Mesendoderm (in vitro differentiated cells): Measurements from ENCODE around the gene C12orf57.

Experiments used
- DNase-seq: peaks from one replicate; pipeline ENCODE4 v3.0.0; 2013
- H2AK5ac ChIP-seq: 2 replicates; pipeline ENCODE4 v1.6.1; 2013; ENCODE audit warnings: low read length, inconsistent platforms
- H2BK120ac ChIP-seq: 2 replicates; pipeline ENCODE4 v1.6.1; 2013; ENCODE audit warnings: low read depth, mild to moderate bottlenecking, low read length, moderate library complexity, mixed read lengths
- H2BK15ac ChIP-seq: replicated peaks from 2 replicates; pipeline ENCODE4 v1.6.1; 2013; ENCODE audit warnings: low read depth, mild to moderate bottlenecking, moderate library complexity
- H2BK5ac ChIP-seq: 2 replicates; pipeline ENCODE4 v1.6.1; 2013; ENCODE audit warnings: low read length, inconsistent platforms
- H3K18ac ChIP-seq: 2 replicates; pipeline ENCODE4 v1.6.1; 2013; ENCODE audit warnings: mild to moderate bottlenecking, low read length, mixed read lengths
- H3K23ac ChIP-seq: one replicate; pipeline ENCODE4 v1.6.1; 2013; ENCODE audit warnings: low read length
- H3K27ac ChIP-seq: 2 replicates; pipeline ENCODE4 v1.5.1; 2013; ENCODE audit warnings: low read depth, mild to moderate bottlenecking, inconsistent platforms, low read length, moderate library complexity
- H3K27me3 ChIP-seq: 2 replicates; pipeline ENCODE4 v1.6.1; 2013; ENCODE audit warnings: low read length, control low read depth, mild to moderate bottlenecking, inconsistent platforms; ENCODE audit not compliant: insufficient read depth, poor library complexity
- H3K36me3 ChIP-seq: 2 replicates; pipeline ENCODE4 v1.6.1; 2013; ENCODE audit warnings: low read length, inconsistent platforms; ENCODE audit not compliant: control insufficient read depth, insufficient read depth
- H3K4ac ChIP-seq: one replicate; pipeline ENCODE4 v1.6.1; 2013; ENCODE audit warnings: low read depth, mild to moderate bottlenecking, low read length, moderate library complexity
- H3K4me1 ChIP-seq: 2 replicates; pipeline ENCODE4 v1.6.1; 2013; ENCODE audit warnings: low read depth, low read length, inconsistent platforms; ENCODE audit not compliant: control insufficient read depth
- H3K4me2 ChIP-seq: 2 replicates; pipeline ENCODE4 v1.6.1; 2013; ENCODE audit warnings: low read length
- H3K4me3 ChIP-seq: 2 replicates; pipeline ENCODE4 v1.5.1; 2013; ENCODE audit warnings: mild to moderate bottlenecking, low read length
- H3K56ac ChIP-seq: one replicate; pipeline ENCODE4 v1.6.1; 2013; ENCODE audit warnings: low read length
- H3K79me1 ChIP-seq: 2 replicates; pipeline ENCODE4 v1.6.1; 2013; ENCODE audit warnings: low read length, inconsistent platforms
- H3K79me2 ChIP-seq: 2 replicates; pipeline ENCODE4 v1.6.1; 2013; ENCODE audit warnings: mild to moderate bottlenecking, low read length; ENCODE audit not compliant: control insufficient read depth, insufficient read depth
- H3K9ac ChIP-seq: 2 replicates; pipeline ENCODE4 v1.6.1; 2013; ENCODE audit warnings: low read length, inconsistent platforms
- H4K5ac ChIP-seq: one replicate; pipeline ENCODE4 v1.6.1; 2013; ENCODE audit warnings: low read length
- H4K8ac ChIP-seq: one replicate; pipeline ENCODE4 v1.6.1; 2013; ENCODE audit warnings: low read depth, mild to moderate bottlenecking, control low read depth, low read length, moderate library complexity
- WGBS: extraction: QIAGEN DNeasy Blood & Tissue Kit; methylation state at CpG from one replicate; pipeline ENCODE4 v1.1.7; 2013; ENCODE audit warnings: low lambda C conversion rate, missing lambda C conversion rate; ENCODE audit not compliant: insufficient coverage; ENCODE audit errors: extremely low coverage; 5-methylcytosine and 5-hydroxymethylcytosine counted together

C12orf57 gene

DNA sequence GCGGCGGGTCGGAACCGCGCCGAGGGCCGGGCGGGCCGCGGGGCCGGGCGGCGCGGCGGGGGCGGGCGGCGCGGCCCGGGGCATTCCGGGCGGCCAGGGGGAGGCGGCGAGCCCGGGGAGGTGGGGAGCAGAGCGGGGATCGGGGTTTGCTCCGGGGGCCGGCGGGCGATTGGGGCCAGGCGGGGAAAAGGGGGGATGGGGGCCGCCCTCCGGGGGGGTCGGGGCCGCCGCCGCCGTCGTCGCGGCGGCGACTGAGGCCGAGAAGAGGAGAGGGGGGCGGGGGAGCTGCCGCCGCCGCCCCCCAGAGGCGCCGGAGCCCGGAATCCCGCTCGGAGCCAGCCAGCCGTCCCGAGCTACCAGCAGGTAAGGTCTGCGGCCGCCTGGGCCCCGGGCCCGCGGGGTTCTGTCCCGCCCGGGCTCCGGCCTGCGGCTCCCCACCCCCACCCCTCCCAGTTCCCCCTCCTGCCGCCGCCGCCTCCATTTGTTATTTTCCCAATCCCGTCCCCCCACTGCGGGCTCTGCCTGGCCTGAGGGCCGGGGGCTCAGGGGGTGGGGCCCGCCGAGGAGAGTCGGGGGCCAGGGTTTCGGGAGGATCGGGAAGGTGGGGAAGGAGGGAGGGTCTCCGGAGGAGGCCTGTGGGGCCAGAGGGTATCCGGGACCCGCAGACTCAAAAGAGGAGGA, 15.7 kb upstream of the C12orf57 start:
- H3K79me1 ChIP-seq = peaks cover 12% of the 10 kb centered on the region
- peaks cover 3% of the 10 kb centered on the region for H3K36me3 ChIP-seq
- peak overlapping the region; percentile 100 for H3K4ac ChIP-seq
- no peak overlapping the region for H4K5ac ChIP-seq
- peak overlapping the region; percentile 22 for H2AK5ac ChIP-seq
- WGBS = no CpG with 5 or more reads among the region's 79 CpGs
- H3K27ac ChIP-seq = peak overlapping the region; percentile 57
- H3K9ac ChIP-seq = peak overlapping the region; percentile 96
- H3K79me2 ChIP-seq = peaks cover 38% of the 10 kb centered on the region
- peaks cover 19% of the 10 kb centered on the region for H3K4me1 ChIP-seq
- no peak overlapping the region for H2BK15ac ChIP-seq
- H3K27me3 ChIP-seq = no peaks in the 10 kb centered on the region
- H4K8ac ChIP-seq = peak overlapping the region; percentile 90
- DNase-seq = no peak
- H3K4me2 ChIP-seq = peak overlapping the region; percentile 98
- H3K4me3 ChIP-seq = peak overlapping the region; percentile 95
- peak overlapping the region; percentile 98 for H3K56ac ChIP-seq
- H2BK5ac ChIP-seq = peak overlapping the region; percentile 54
- H3K18ac ChIP-seq = peak overlapping the region; percentile 99
- no peak overlapping the region for H3K23ac ChIP-seq
- H2BK120ac ChIP-seq = peak overlapping the region; percentile 99

- H3K79me2 ChIP-seq = peaks cover 41% of the 10 kb centered on the region
- peak overlapping the region; percentile 61 for H2AK5ac ChIP-seq
- H2BK5ac ChIP-seq = peak overlapping the region; percentile 54
- H3K18ac ChIP-seq = peak overlapping the region; percentile 99
- no CpG with 5 or more reads among the region's 19 CpGs for WGBS
- H2BK15ac ChIP-seq = no peak overlapping the region
- H3K4me3 ChIP-seq = peak overlapping the region; percentile 95
- H3K4me1 ChIP-seq = peaks cover 19% of the 10 kb centered on the region
- H3K23ac ChIP-seq = peak overlapping the region; percentile 68
- peak overlapping the region; percentile 53 for H3K27ac ChIP-seq
- peak overlapping the region; percentile 100 for H3K4ac ChIP-seq
- H3K27me3 ChIP-seq = no peaks in the 10 kb centered on the region
- H3K36me3 ChIP-seq = peaks cover 3% of the 10 kb centered on the region
- no peak overlapping the region for H4K8ac ChIP-seq
- H3K9ac ChIP-seq = peak overlapping the region; percentile 96
- peak overlapping the region; percentile 98 for H3K56ac ChIP-seq
- H4K5ac ChIP-seq = no peak overlapping the region
- peak overlapping the region; percentile 99 for H2BK120ac ChIP-seq
- H3K79me1 ChIP-seq = peaks cover 15% of the 10 kb centered on the region
- H3K4me2 ChIP-seq = peak overlapping the region; percentile 98
- DNase-seq = peak; percentile 23
These were observed 15.0 kb upstream of the C12orf57 start for GRCh38 chr12:6928703-6929407.

GRCh38 chr12:6929466-6930452, 14.1 kb upstream of the C12orf57 start:
- H3K79me2 ChIP-seq = peaks cover 42% of the 10 kb centered on the region
- H3K4me1 ChIP-seq = peaks cover 15% of the 10 kb centered on the region
- peaks cover 7% of the 10 kb centered on the region for H3K36me3 ChIP-seq
- H3K9ac ChIP-seq = peak overlapping the region; percentile 96
- no peak overlapping the region for H4K5ac ChIP-seq
- WGBS = no CpG with 5 or more reads among the region's 7 CpGs
- H3K27ac ChIP-seq = no peak overlapping the region
- H2BK5ac ChIP-seq = peak overlapping the region; percentile 12
- H3K18ac ChIP-seq = no peak overlapping the region
- H2BK120ac ChIP-seq = no peak overlapping the region
- peak overlapping the region; percentile 98 for H3K4me2 ChIP-seq
- peak; percentile 28 for DNase-seq
- peak overlapping the region; percentile 61 for H2AK5ac ChIP-seq
- H3K27me3 ChIP-seq = no peaks in the 10 kb centered on the region
- peak overlapping the region; percentile 98 for H3K56ac ChIP-seq
- no peak overlapping the region for H4K8ac ChIP-seq
- H2BK15ac ChIP-seq = no peak overlapping the region
- H3K4me3 ChIP-seq = peak overlapping the region; percentile 95
- H3K79me1 ChIP-seq = peaks cover 17% of the 10 kb centered on the region
- H3K23ac ChIP-seq = peak overlapping the region; percentile 68
- H3K4ac ChIP-seq = no peak overlapping the region

GRCh38 chr12:6932766-6933165, 11.1 kb upstream of the C12orf57 start:
- Histone ChIP-seq H3K36me3 (peaks cover 17% of the 10 kb centered on the region), H3K18ac (no peak overlapping the region), H3K79me1 (peaks cover 17% of the 10 kb centered on the region), H3K9ac (no peak overlapping the region), H3K27ac (no peak overlapping the region), H3K4me3 (no peak overlapping the region), H3K4me2 (no peak overlapping the region), H2AK5ac (no peak overlapping the region), H3K79me2 (peaks cover 42% of the 10 kb centered on the region), H2BK120ac (no peak overlapping the region), H3K27me3 (no peaks in the 10 kb centered on the region), H3K56ac (no peak overlapping the region), H3K4ac (no peak overlapping the region), H2BK5ac (no peak overlapping the region), H3K4me1 (peaks cover 6% of the 10 kb centered on the region), H2BK15ac (no peak overlapping the region), H4K8ac (no peak overlapping the region), H3K23ac (no peak overlapping the region), H4K5ac (no peak overlapping the region)
- WGBS = no CpG with 5 or more reads among the region's 1 CpG
- DNase-seq = no peak

DNA sequence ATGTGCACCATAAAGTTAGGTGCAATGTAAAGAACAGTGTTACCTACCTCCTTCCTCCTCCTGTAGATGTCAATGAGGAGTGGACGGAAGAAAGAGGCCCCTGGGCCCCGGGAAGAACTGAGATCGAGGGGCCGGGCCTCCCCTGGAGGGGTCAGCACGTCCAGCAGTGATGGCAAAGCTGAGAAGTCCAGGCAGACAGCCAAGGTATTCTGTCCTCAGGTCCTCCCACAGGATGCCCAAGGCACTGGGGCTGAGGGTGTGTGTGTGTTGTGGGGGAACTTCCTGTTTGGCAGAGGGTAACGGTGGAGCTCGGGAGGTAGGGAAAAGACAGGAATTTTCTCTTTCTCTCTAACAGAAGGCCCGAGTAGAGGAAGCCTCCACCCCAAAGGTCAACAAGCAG, 9.7 kb upstream of the C12orf57 start:
- peaks cover 18% of the 10 kb centered on the region for H3K79me1 ChIP-seq
- no peak overlapping the region for H3K56ac ChIP-seq
- no peak overlapping the region for H3K18ac ChIP-seq
- no peak overlapping the region for H3K4ac ChIP-seq
- H2BK5ac ChIP-seq = no peak overlapping the region
- peaks cover 20% of the 10 kb centered on the region for H3K36me3 ChIP-seq
- no peak overlapping the region for H4K8ac ChIP-seq
- WGBS = no CpG with 5 or more reads among the region's 8 CpGs
- peaks cover 8% of the 10 kb centered on the region for H3K4me1 ChIP-seq
- H2AK5ac ChIP-seq = no peak overlapping the region
- no peaks in the 10 kb centered on the region for H3K27me3 ChIP-seq
- H3K27ac ChIP-seq = no peak overlapping the region
- no peak for DNase-seq
- no peak overlapping the region for H3K4me3 ChIP-seq
- H3K79me2 ChIP-seq = peaks cover 34% of the 10 kb centered on the region
- H2BK120ac ChIP-seq = no peak overlapping the region
- H3K9ac ChIP-seq = no peak overlapping the region
- H2BK15ac ChIP-seq = no peak overlapping the region
- H3K23ac ChIP-seq = no peak overlapping the region
- no peak overlapping the region for H3K4me2 ChIP-seq
- H4K5ac ChIP-seq = no peak overlapping the region
